KOPT-K1 (cell line): ENCODE results near the gene USP6NL.

Experiments
- H3K27ac ChIP-seq: fragments of 200-600 bp; sonication (generic); 2 replicates; pipeline ENCODE4 v1.5.1; 2016; ENCODE audit warnings: antibody characterized with exemption, mild to moderate bottlenecking, low read depth, low read length; ENCODE audit not compliant: poor library complexity, severe bottlenecking
- H3K36me3 ChIP-seq: fragments of 200-600 bp; sonication (generic); 2 replicates; pipeline ENCODE4 v1.5.1; 2017; ENCODE audit warnings: antibody characterized with exemption, mild to moderate bottlenecking, low read length, moderate library complexity; ENCODE audit not compliant: insufficient read depth
- H3K9me3 ChIP-seq: fragments of 200-600 bp; sonication (generic); 2 replicates; pipeline ENCODE4 v1.5.1; 2017; ENCODE audit warnings: antibody characterized with exemption, low read length, mild to moderate bottlenecking; ENCODE audit not compliant: insufficient read depth, poor library complexity, severe bottlenecking

The USP6NL gene

GRCh38 chr10:11454958-11455566 is 156.4 kb downstream of the USP6NL start:
- H3K9me3 ChIP-seq: no peaks in the 10 kb centered on the region
- no peak overlapping the region for H3K27ac ChIP-seq
- 0 out of 2 replicates have a peak, but pooled peaks cover 6% of the 10 kb centered on the region for H3K36me3 ChIP-seq

GRCh38 chr10:11454160-11454559 is 157.3 kb downstream of the USP6NL start:
- Histone ChIP-seq H3K36me3 (0 out of 2 replicates have a peak, but pooled peaks cover 3% of the 10 kb centered on the region), H3K9me3 (no peaks in the 10 kb centered on the region), H3K27ac (no peak overlapping the region)

GRCh38 chr10:11451640-11452260 is 159.7 kb downstream of the USP6NL start:
- Histone ChIP-seq H3K9me3 (no peaks in the 10 kb centered on the region), H3K36me3 (no peaks in the 10 kb centered on the region), H3K27ac (no peak overlapping the region)

GRCh38 chr10:11450427-11450826 is 161.0 kb downstream of the USP6NL start:
- Histone ChIP-seq H3K27ac (no peak overlapping the region), H3K36me3 (no peaks in the 10 kb centered on the region)

GRCh38 chr10:11449761-11450160 is 161.7 kb downstream of the USP6NL start:
- Histone ChIP-seq H3K27ac (no peak overlapping the region), H3K36me3 (no peaks in the 10 kb centered on the region), H3K9me3 (no peaks in the 10 kb centered on the region)

More at GRCh38 chr10:11450427-11450826, 161.0 kb downstream of the USP6NL start:
- no peaks in the 10 kb centered on the region for H3K9me3 ChIP-seq

- H3K36me3 ChIP-seq: no peaks in the 10 kb centered on the region
- H3K27ac ChIP-seq: no peak overlapping the region
- no peaks in the 10 kb centered on the region for H3K9me3 ChIP-seq
Measured at GRCh38 chr10:11448545-11449244, 162.8 kb downstream of the USP6NL start.

GRCh38 chr10:11448190-11448544 is 163.3 kb downstream of the USP6NL start:
- H3K36me3 ChIP-seq: no peaks in the 10 kb centered on the region
- H3K27ac ChIP-seq: no peak overlapping the region
- no peaks in the 10 kb centered on the region for H3K9me3 ChIP-seq

GRCh38 chr10:11447586-11447985 is 163.9 kb downstream of the USP6NL start:
- Histone ChIP-seq H3K9me3 (no peaks in the 10 kb centered on the region), H3K36me3 (no peaks in the 10 kb centered on the region), H3K27ac (no peak overlapping the region)

- Histone ChIP-seq H3K27ac (no peak overlapping the region), H3K9me3 (no peaks in the 10 kb centered on the region), H3K36me3 (no peaks in the 10 kb centered on the region)
Measured at GRCh38 chr10:11446864-11447263, 164.6 kb downstream of the USP6NL start.

GRCh38 chr10:11446133-11446532 is 165.3 kb downstream of the USP6NL start:
- Histone ChIP-seq H3K36me3 (no peaks in the 10 kb centered on the region), H3K9me3 (no peaks in the 10 kb centered on the region), H3K27ac (no peak overlapping the region)

GRCh38 chr10:11444531-11445228 is 166.8 kb downstream of the USP6NL start:
- Histone ChIP-seq H3K27ac (no peak overlapping the region), H3K9me3 (no peaks in the 10 kb centered on the region)

GRCh38 chr10:11444155-11444530 is 167.3 kb downstream of the USP6NL start:
- Histone ChIP-seq H3K36me3 (no peaks in the 10 kb centered on the region), H3K9me3 (no peaks in the 10 kb centered on the region), H3K27ac (no peak overlapping the region)

More at GRCh38 chr10:11444531-11445228, 166.8 kb downstream of the USP6NL start:
- H3K36me3 ChIP-seq: no peaks in the 10 kb centered on the region

- Histone ChIP-seq H3K36me3 (no peaks in the 10 kb centered on the region), H3K9me3 (no peaks in the 10 kb centered on the region), H3K27ac (no peak overlapping the region)
Measured at GRCh38 chr10:11443468-11444154, 167.8 kb downstream of the USP6NL start.

GRCh38 chr10:11442001-11442773 is 169.3 kb downstream of the USP6NL start:
- H3K36me3 ChIP-seq: no peaks in the 10 kb centered on the region
- H3K27ac ChIP-seq: no peak overlapping the region
- no peaks in the 10 kb centered on the region for H3K9me3 ChIP-seq
